ENCODE results near the gene SLC17A2.

- TF ChIP-seq, protein P1, sequence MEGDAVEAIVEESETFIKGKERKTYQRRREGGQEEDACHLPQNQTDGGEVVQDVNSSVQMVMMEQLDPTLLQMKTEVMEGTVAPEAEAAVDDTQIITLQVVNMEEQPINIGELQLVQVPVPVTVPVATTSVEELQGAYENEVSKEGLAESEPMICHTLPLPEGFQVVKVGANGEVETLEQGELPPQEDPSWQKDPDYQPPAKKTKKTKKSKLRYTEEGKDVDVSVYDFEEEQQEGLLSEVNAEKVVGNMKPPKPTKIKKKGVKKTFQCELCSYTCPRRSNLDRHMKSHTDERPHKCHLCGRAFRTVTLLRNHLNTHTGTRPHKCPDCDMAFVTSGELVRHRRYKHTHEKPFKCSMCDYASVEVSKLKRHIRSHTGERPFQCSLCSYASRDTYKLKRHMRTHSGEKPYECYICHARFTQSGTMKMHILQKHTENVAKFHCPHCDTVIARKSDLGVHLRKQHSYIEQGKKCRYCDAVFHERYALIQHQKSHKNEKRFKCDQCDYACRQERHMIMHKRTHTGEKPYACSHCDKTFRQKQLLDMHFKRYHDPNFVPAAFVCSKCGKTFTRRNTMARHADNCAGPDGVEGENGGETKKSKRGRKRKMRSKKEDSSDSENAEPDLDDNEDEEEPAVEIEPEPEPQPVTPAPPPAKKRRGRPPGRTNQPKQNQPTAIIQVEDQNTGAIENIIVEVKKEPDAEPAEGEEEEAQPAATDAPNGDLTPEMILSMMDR (IDR thresholded peaks at IDR 0.05) = no peak
- no peak for TF ChIP-seq POLR2A (IDR thresholded peaks at IDR 0.05)
These were observed 28.2 kb upstream of the SLC17A2 start for GRCh38 chr6:25958700-25959162.
